CD4-positive, alpha-beta memory T cell (primary cell): Measurements from ENCODE around the gene MAP9. TPM values are rescaled to one million over a fixed set of nuclear protein-coding genes. Genes with fewer than 3 reads are reported as not detected.
"Not testable (repeated sequence)": the region's sequence is repeated elsewhere in the genome, so short reads cannot be mapped to it uniquely, and the experiment has no call there.

ENCODE experiments used
- CTCF ChIA-PET: fragments of 350-600 bp; sonication (Branson Sonifier 250); formaldehyde crosslinking; loops from one replicate; lab custom pipeline; 2021; ENCODE audit warnings: inconsistent platforms; ENCODE audit not compliant: partially characterized antibody; lab: Charles Lee
- POLR2A ChIA-PET: fragments of 350-600 bp; sonication (Branson Sonifier 250); formaldehyde crosslinking; loops from one replicate; lab custom pipeline; 2021; ENCODE audit not compliant: partially characterized antibody; lab: Charles Lee
- DNase-seq, 5 donors: peaks; one replicate each; pipeline versions ENCODE4 v3.0.0 to v3.0.0-alpha.2; 2020 to 2022; ENCODE audit warnings: mixed read lengths in 1 of 5
- H3K27ac ChIP-seq: one replicate; pipeline ENCODE4 v1.7.0; 2013; ENCODE audit warnings: low read depth, low read length
- H3K27me3 ChIP-seq: 2 replicates; pipeline ENCODE4 v1.7.0; 2013; ENCODE audit warnings: mild to moderate bottlenecking, low read length, moderate library complexity; ENCODE audit not compliant: insufficient read depth
- H3K36me3 ChIP-seq: 2 replicates; pipeline ENCODE4 v1.7.0; 2013; ENCODE audit warnings: mild to moderate bottlenecking, low read length, moderate library complexity; ENCODE audit not compliant: insufficient read depth
- H3K4me1 ChIP-seq: 2 replicates; pipeline ENCODE4 v1.7.0; 2013; ENCODE audit warnings: mild to moderate bottlenecking, low read length, moderate library complexity; ENCODE audit not compliant: insufficient read depth
- H3K4me3 ChIP-seq, 2 donors: one replicate each; pipeline ENCODE4 v1.7.0; 2013; ENCODE audit warnings: low read length in 2 of 2, mild to moderate bottlenecking in 1 of 2
- H3K9me3 ChIP-seq, 2 donors: one replicate each; pipeline ENCODE4 v1.7.0; 2013; ENCODE audit warnings: low read length in 2 of 2, control low read depth in 1 of 2; ENCODE audit not compliant: control insufficient read depth in 1 of 2
- H3K27ac Mint-ChIP-seq, 7 donors: one replicate each; pipeline ENCODE4 v1.8.0; 2020 to 2021; ENCODE audit warnings: mixed read lengths in 7 of 7, mild to moderate bottlenecking in 6 of 7, inconsistent platforms in 3 of 7, moderate library complexity in 3 of 7
- H3K27me3 Mint-ChIP-seq, 2 donors: one replicate each; pipeline ENCODE4 v1.8.0; 2020 to 2021; ENCODE audit warnings: mixed read lengths in 2 of 2
- H3K36me3 Mint-ChIP-seq, 2 donors: one replicate each; pipeline ENCODE4 v1.8.0; 2020 to 2021; ENCODE audit warnings: mixed read lengths in 2 of 2, inconsistent platforms in 1 of 2, mild to moderate bottlenecking in 1 of 2
- H3K4me1 Mint-ChIP-seq, 4 donors: one replicate each; pipeline ENCODE4 v1.8.0; 2020 to 2021; ENCODE audit warnings: mixed read lengths in 4 of 4, mild to moderate bottlenecking in 1 of 4
- H3K4me3 Mint-ChIP-seq, 8 donors: one replicate each; pipeline ENCODE4 v1.8.0; 2020 to 2021; ENCODE audit warnings: mixed read lengths in 8 of 8, mild to moderate bottlenecking in 7 of 8, moderate library complexity in 6 of 8, inconsistent platforms in 3 of 8
- H3K9me3 Mint-ChIP-seq, 8 donors: one replicate each; pipeline ENCODE4 v1.8.0; 2020 to 2021; ENCODE audit warnings: mixed read lengths in 8 of 8, mild to moderate bottlenecking in 5 of 8, inconsistent platforms in 3 of 8, moderate library complexity in 1 of 8
- intact Hi-C: fragments of 100-400 bp; cut with micrococcal nuclease; formaldehyde crosslinking; loops from one replicate; pipeline ENCODE4 v1.15.1; 2023
- polyA plus RNA-seq, 2 donors: library from polyadenylated mRNA; unstranded; fragments of 300-500 nt; fragmentation: Illumina TruSeq; gene quantifications; one replicate each; pipeline ENCODE4 v1.2.3, GENCODE V29; 2021
- total RNA-seq, 2 experiments: library from RNA; stranded (reverse); gene quantifications; one replicate each; pipeline ENCODE4 v1.2.3, GENCODE V29; 2021

MAP9 gene
- total and polyA plus RNA-seq, 4 experiments from 2014 or later: 4.7 to 7.9 (median 5.4) TPM

DNA sequence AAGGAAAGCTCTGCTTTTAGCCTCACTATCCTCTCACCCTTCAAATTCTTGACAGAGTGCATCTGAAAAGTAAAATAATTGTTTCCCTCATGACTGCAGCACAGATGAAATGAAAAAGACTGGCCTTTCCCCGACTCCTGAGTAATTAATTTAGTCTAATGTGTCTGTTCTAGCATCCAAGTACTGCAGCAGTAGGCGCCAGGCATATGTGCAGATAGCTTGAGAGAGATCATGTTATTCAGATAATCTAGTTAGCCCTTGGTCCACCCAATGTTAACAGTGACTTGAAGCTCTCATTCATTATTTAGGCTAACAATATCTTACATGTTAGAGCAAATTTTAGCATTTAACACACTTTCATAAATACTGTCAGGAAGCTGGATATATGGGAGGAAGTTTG, 54.0 kb downstream of the MAP9 start:
- no peaks in the 10 kb centered on the region for H3K36me3 ChIP-seq
- POLR2A ChIA-PET: no interaction called here
- no peaks in the 10 kb centered on the region for H3K9me3 ChIP-seq
- intact Hi-C loops: no loop called here
- no peak overlapping the region for H3K4me3 ChIP-seq
- no peak overlapping the region for H3K27ac Mint-ChIP-seq
- H3K36me3 Mint-ChIP-seq: no peaks in the 10 kb centered on the region
- DNase-seq: no peak
- H3K9me3 Mint-ChIP-seq: peaks cover 0 to 3% (median 0%) of the 10 kb centered on the region in 8 donors
- H3K4me3 Mint-ChIP-seq: no peak overlapping the region
- CTCF ChIA-PET: no interaction called here
- no peaks in the 10 kb centered on the region for H3K27me3 ChIP-seq
- peaks cover 8 to 15% of the 10 kb centered on the region in 2 donors for H3K27me3 Mint-ChIP-seq
- no peaks in the 10 kb centered on the region for H3K4me1 ChIP-seq
- H3K27ac ChIP-seq: no peak overlapping the region
- no peaks in the 10 kb centered on the region for H3K4me1 Mint-ChIP-seq

DNA sequence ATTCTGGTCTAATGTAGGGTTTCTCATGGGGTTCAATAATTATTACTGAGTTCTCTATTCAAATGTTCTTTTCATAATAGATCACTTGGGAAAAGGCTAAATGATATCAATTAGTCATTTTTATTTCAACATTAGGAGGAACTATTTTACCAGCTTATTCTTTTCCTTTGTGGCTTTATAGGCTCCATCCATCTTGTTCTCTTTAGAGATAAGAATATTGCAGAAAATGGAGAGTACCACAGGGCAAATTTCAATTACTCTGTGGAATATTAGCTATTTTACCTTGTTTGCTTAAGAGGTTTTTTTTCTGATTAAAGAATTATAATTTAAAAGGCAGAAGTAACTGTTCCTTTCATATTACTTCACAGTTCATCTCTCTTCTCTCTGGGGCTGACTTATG, 55.8 kb downstream of the MAP9 start:
- Histone ChIP-seq H3K36me3 (no peaks in the 10 kb centered on the region), H3K4me3 (no peak overlapping the region), H3K27me3 (no peaks in the 10 kb centered on the region), H3K27ac (no peak overlapping the region), H3K9me3 (no peaks in the 10 kb centered on the region), H3K4me1 (no peaks in the 10 kb centered on the region)
- peaks cover 8 to 12% of the 10 kb centered on the region in 2 donors for H3K27me3 Mint-ChIP-seq
- peaks cover 0 to 5% (median 0%) of the 10 kb centered on the region in 8 donors for H3K9me3 Mint-ChIP-seq
- no peaks in the 10 kb centered on the region for H3K36me3 Mint-ChIP-seq
- intact Hi-C loops: no loop called here
- DNase-seq: no peak
- CTCF ChIA-PET: no interaction called here
- no peak overlapping the region for H3K4me3 Mint-ChIP-seq
- H3K4me1 Mint-ChIP-seq: no peaks in the 10 kb centered on the region
- POLR2A ChIA-PET: no interaction called here
- no peak overlapping the region for H3K27ac Mint-ChIP-seq

DNA sequence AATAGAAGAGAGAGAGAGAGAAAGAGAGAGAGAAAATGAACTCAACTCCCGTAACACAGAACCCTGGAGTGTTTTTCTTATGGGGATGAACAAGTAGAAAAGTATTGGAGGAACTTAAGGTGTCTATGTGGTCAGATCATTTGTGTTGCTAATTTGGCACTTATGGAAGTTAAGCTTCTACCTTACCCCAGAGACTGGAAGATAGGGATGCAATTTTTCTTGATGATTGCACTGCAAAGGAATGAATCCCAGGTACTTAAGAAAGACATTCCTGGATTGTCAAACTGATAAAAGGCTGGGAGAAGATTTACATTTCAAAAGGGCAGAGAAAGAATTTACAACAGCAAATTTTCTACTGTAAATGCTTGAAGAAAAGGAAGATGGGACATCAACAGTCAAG, 57.2 kb downstream of the MAP9 start:
- Mint-ChIP-seq H3K9me3 (peaks cover 0 to 5% (median 0%) of the 10 kb centered on the region in 8 donors), H3K4me1 (no peaks in the 10 kb centered on the region), H3K27ac (no peak overlapping the region), H3K4me3 (no peak overlapping the region), H3K27me3 (peaks cover 8 to 12% of the 10 kb centered on the region in 2 donors), H3K36me3 (no peaks in the 10 kb centered on the region)
- Histone ChIP-seq H3K9me3 (no peaks in the 10 kb centered on the region), H3K27me3 (no peaks in the 10 kb centered on the region), H3K4me1 (no peaks in the 10 kb centered on the region), H3K36me3 (no peaks in the 10 kb centered on the region), H3K27ac (no peak overlapping the region), H3K4me3 (no peak overlapping the region)
- ChIA-PET CTCF (no interaction called here), POLR2A (no interaction called here)
- no peak for DNase-seq
- intact Hi-C loops: no loop called here

DNA sequence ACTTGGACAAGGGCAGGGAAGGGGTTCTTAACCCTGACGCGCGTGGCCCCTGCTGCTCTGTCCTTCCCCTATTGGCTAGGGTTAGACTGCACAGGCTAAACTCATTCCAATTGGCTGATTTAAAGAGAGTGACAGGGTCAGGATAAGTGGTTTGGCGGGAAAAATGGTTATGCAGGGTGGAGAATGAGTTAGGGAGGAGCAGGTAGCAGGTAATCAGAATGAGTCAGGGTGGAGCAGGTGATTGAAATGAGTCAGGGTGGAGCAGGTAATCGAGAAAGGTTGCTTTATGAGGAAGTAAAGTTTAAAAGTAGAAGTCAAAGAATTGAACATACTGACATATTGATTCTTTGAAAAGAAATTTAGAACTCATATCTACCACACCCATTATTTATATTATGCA, 64.7 kb downstream of the MAP9 start:
- H3K4me3 Mint-ChIP-seq, H3K36me3 ChIP-seq, H3K9me3 Mint-ChIP-seq, CTCF ChIA-PET, H3K36me3 Mint-ChIP-seq, intact Hi-C loops, H3K27ac ChIP-seq, H3K27me3 ChIP-seq, H3K4me1 ChIP-seq, H3K27ac Mint-ChIP-seq, H3K4me3 ChIP-seq, H3K4me1 Mint-ChIP-seq, POLR2A ChIA-PET, H3K27me3 Mint-ChIP-seq, H3K9me3 ChIP-seq, DNase-seq: not testable (repeated sequence)

DNA sequence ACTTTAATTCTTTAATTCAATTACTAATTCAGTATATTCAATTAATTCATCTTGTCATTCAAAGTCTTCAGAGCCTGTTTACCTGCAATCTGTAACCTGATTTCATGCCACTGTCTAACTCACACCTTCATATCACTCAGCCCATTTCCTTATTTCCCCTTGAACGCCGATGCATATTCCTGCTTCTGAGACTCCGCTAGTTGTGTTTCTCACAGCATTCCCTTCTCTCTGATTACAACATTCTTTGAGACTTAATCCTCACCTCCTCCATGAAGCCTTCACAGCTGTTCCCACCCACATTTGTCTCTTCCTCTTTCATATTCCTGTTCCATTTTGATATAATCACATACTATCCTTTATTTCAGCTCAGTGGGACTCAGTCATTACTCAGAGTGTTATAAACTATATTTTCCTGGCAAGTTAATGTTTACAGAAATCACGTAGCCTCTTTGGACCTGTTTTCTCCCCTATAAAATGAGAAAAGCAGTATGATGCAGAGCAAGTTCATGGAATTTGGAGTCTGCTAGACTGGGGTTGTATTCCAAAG, 69.0 kb downstream of the MAP9 start:
- Histone ChIP-seq H3K36me3 (no peaks in the 10 kb centered on the region), H3K4me1 (no peaks in the 10 kb centered on the region), H3K4me3 (no peak overlapping the region), H3K9me3 (no peaks in the 10 kb centered on the region), H3K27me3 (no peaks in the 10 kb centered on the region), H3K27ac (no peak overlapping the region)
- CTCF ChIA-PET: no interaction called here
- no peak for DNase-seq
- H3K27ac Mint-ChIP-seq: no peak overlapping the region
- H3K4me3 Mint-ChIP-seq: no peak overlapping the region
- intact Hi-C loops: no loop called here
- H3K36me3 Mint-ChIP-seq: no peaks in the 10 kb centered on the region
- H3K4me1 Mint-ChIP-seq: no peaks in the 10 kb centered on the region
- H3K9me3 Mint-ChIP-seq: peaks cover 0 to 1% (median 0%) of the 10 kb centered on the region in 8 donors
- POLR2A ChIA-PET: no interaction called here
- peaks cover 0 to 3% of the 10 kb centered on the region in 2 donors for H3K27me3 Mint-ChIP-seq

DNA sequence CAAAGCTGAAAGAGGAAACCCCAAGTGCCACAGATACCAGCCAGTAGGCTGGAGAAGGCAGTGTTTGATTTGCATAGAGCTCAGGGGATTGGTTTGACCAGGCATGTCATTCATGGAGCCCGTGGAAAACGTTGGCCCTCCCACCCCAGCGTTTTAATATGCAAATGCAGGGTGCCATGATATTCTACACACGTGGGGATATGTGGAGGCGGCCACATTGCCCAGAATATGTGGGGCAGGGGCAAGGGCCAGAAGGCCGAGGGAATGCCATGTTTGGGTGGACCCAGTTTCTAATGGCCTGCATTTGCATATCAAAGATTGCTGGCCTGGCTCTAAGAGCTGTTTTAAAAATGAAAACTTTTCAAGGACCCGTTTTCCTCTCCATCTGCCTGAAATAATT, 71.1 kb downstream of the MAP9 start:
- Mint-ChIP-seq H3K27me3 (no peaks in the 10 kb centered on the region), H3K9me3 (no peaks in the 10 kb centered on the region), H3K27ac (no peak overlapping the region), H3K4me1 (no peaks in the 10 kb centered on the region), H3K36me3 (no peaks in the 10 kb centered on the region), H3K4me3 (no peak overlapping the region)
- Histone ChIP-seq H3K4me1 (no peaks in the 10 kb centered on the region), H3K27me3 (no peaks in the 10 kb centered on the region), H3K9me3 (no peaks in the 10 kb centered on the region), H3K4me3 (no peak overlapping the region), H3K36me3 (no peaks in the 10 kb centered on the region), H3K27ac (no peak overlapping the region)
- ChIA-PET CTCF (no interaction called here), POLR2A (no interaction called here)
- intact Hi-C loops: no loop called here
- DNase-seq: no peak

DNA sequence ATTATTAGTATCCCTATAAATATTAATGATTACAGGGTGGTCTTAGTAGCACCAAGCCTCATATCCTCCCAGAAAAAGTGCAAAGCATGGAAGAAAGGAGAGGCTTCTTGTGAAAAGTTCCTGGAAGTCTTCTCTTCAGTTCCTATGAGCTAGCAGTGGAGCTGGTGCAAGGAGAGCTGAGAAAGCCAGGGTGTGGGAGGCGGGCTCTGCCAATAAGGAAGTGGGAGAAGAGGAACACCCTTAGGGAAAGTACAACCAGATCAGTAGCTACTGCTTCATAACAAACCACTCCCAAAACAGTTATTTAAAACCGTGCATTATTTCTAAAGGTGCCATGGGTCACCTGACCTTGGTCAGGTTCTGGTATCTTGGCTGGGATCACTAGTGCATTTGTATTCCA, 72.4 kb downstream of the MAP9 start:
- no peak overlapping the region for H3K4me3 ChIP-seq
- H3K27me3 ChIP-seq: no peaks in the 10 kb centered on the region
- no peaks in the 10 kb centered on the region for H3K36me3 Mint-ChIP-seq
- H3K9me3 ChIP-seq: no peaks in the 10 kb centered on the region
- intact Hi-C loops: no loop called here
- no peak overlapping the region for H3K27ac Mint-ChIP-seq
- H3K4me3 Mint-ChIP-seq: no peak overlapping the region
- H3K4me1 Mint-ChIP-seq: no peaks in the 10 kb centered on the region
- H3K4me1 ChIP-seq: no peaks in the 10 kb centered on the region
- CTCF ChIA-PET: no interaction called here
- no peak for DNase-seq
- no peaks in the 10 kb centered on the region for H3K27me3 Mint-ChIP-seq
- POLR2A ChIA-PET: no interaction called here
- peaks cover 0 to 4% (median 0%) of the 10 kb centered on the region in 8 donors for H3K9me3 Mint-ChIP-seq
- no peaks in the 10 kb centered on the region for H3K36me3 ChIP-seq
- H3K27ac ChIP-seq: no peak overlapping the region

DNA sequence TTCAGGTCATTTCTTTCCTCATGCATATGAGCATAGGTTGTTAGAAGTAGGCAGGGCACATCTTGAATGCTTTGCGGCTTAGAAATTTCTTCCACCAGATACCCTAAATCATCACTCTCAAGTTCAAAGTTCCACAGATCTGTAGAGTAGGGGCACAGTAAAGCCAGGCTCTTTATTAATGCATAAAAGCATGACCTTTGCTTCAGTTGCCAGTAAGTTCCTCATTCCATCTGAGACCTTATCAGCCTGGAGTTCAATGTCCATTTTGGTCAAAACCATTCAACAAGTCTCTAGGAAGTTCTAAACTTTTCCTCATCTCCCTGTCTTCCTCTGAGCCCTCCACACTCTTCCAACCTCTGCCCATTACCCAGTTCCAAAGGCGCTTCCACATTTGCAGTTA, 77.7 kb downstream of the MAP9 start:
- POLR2A ChIA-PET: no interaction called here

More for the DNA sequence above, 77.7 kb downstream of the MAP9 start:
- H3K27me3 ChIP-seq: no peaks in the 10 kb centered on the region
- H3K4me3 Mint-ChIP-seq: no peak overlapping the region
- peaks cover 0 to 1% of the 10 kb centered on the region in 2 donors for H3K27me3 Mint-ChIP-seq
- H3K4me1 Mint-ChIP-seq: no peaks in the 10 kb centered on the region
- peaks cover 2 to 14% (median 8%) of the 10 kb centered on the region in 8 donors for H3K9me3 Mint-ChIP-seq
- no peaks in the 10 kb centered on the region for H3K36me3 Mint-ChIP-seq
- no peak overlapping the region for H3K27ac Mint-ChIP-seq
- DNase-seq: no peak
- H3K9me3 ChIP-seq: peaks cover 0 to 4% of the 10 kb centered on the region in 2 donors
- intact Hi-C loops: no loop called here
- no peaks in the 10 kb centered on the region for H3K4me1 ChIP-seq
- no peaks in the 10 kb centered on the region for H3K36me3 ChIP-seq
- no peak overlapping the region for H3K4me3 ChIP-seq
- no peak overlapping the region for H3K27ac ChIP-seq
- CTCF ChIA-PET: no interaction called here
